Measurements from ENCODE around the gene PCGF3.
"Not testable (repeated sequence)": the region's sequence is repeated elsewhere in the genome, so short reads cannot be mapped to it uniquely, and the experiment has no call there.

Gene PCGF3

DNA sequence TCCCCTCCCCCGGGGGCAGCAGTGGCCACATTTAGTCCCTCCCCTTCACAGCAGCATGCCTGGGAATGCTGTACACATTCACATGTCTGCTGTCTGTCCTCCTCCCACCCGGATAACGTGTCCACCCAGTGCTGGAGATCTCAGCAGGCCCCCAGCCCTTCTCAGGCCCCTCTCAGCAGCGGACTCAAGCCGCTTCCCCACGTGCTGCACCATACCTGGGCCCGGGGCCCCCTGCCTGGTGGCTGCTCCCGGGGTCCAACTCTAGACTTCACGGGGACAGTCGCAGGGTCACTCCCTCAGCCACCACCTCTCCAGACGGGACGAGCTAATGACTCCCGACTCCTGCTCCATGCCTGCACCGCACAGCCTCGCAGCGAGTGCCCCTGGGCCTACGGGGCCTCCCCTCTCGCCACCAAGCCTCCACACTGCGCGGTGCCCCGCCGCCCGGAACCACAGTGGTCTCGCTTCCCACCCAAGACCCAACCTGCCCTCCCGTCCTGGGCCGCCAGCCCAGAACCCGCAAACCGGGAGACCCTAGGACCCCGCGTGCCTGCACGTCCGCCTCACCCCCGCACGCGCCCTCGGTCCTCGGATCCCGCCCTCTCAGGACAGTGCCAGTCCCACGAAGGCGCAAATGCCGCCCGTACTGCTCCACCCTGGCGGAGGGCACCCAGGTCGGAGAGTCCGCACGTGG, 1.3 kb upstream of the PCGF3 start:
- DNase-seq (ENCODE audit: low spot score) = no peak

DNA sequence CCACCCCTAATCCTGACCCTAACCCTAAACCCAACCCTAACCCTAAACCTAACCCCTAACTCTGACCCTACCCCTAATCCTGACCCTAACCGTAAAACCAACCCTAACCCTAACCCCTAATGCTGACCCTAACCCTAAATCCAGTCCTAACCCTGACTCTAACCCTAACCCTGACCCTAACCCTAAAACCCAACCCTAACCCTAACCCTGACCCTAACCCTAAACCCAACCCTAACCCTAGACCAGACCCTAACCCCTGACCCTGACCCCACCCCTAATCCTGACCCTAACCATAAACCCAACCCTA, 708 bp upstream of the PCGF3 start:
- no peak for DNase-seq (ENCODE audit: low spot score)

DNA sequence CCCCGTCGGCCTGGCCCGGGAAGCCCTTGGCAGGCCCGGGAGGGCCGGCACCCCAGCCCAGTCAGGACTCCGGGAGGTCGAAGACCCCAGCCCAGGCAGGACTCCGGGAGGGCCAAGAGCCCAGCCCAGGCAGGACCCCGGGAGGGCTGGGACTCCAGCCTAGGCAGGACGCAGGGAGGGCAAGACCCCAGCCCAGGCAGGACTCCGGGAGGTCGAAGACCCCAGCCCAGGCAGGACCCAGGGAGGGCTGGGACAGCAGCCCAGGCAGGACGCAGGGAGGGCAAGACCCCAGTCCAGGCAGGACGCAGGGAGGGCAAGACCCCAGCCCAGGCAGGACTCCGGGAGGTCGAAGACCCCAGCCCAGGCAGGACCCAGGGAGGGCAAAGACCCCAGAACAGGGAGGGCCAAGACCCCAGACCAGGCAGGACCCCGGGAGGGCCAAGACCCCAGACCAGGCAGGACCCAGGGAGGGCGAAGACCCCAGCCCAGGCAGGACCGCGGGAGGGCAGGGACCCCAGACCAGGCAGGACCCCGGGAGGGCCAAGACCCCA, 526 bp downstream of the PCGF3 start:
- not testable (repeated sequence) for DNase-seq (ENCODE audit: low spot score)

DNA sequence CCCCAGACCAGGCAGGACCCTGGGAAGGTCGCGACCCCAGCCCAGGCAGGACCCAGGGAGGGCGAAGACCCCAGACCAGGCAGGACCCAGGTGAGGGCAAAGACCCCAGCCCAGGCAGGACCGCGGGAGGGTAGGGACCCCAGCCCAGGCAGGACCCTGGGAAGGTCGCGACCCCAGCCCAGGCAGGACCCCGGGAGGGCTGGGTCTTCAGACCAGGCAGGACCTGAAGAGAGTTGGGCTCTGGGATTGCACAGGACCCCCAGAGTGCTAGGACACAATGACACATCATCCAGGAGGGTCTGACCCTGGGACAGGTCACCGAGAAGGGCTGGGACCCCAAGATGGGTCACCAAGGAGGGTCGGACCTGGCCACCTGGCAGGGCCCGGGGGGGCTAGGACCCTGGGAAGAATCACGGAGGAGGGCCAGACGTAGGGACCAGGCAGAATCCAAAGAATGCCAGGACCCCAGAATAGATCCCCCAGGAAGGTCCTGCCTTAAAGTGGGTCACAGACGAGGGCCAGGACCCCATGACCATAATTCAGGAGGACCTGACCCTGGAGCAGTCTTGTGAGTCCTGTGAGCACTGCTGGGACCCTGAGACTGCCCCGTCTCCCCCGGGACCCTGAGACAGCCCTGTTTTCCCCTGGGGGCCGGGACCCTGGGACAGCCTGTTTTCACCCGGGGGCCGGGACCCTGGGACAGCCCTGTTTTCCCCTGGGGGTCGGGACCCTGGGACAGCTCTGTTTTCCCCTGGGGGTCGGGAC, 1.4 kb downstream of the PCGF3 start:
- no peak for DNase-seq (ENCODE audit: low spot score)

DNA sequence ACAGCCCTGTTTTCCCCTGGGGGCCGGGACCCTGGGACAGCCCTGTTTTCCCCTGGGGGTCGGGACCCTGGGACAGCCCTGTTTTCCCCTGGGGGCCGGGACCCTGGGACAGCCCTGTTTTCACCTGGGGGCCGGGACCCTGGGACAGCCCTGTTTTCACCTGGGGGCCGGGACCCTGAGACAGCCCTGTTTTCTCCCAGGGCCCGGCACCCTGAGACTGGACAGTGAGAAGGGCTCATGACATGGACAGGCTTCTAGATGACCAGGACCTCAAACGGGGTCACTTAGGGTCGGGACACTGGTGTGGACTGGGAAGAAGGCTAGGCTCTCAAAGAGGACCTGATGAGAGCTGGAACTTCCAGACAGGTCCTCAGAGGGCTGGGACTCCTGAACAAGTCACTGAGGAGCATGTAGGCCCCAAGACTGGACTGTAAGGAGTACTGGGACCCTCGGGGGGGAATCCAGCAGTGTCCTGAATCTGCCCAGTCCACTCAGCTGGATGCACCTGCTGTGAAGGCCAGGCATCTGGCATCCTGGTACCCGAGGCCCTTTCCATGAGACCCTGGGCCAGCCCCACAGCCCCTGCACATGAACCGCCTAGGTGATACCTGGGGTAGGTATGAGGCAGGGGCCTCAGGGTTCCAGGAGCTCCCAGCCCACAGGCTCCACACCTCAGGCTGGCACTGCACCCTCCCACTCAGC, 2.4 kb downstream of the PCGF3 start:
- DNase-seq (ENCODE audit: low spot score) = no peak

DNA sequence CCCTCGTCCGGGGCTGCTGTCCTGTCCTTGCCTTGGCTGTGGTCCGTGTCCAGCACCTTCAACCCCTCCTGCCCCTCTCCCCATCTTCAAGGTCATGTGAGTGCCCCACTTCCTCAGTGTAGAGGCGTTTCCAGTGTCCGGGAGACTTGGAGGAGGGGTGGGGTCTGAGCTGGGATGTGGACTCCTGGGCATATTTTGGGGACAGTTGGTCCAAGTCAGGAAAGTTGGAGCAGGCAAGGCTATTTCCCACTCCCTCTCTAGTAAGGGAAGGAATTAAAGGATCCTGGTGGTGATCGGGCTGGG, 3.0 kb downstream of the PCGF3 start:
- no peak for DNase-seq (ENCODE audit: low spot score)

DNA sequence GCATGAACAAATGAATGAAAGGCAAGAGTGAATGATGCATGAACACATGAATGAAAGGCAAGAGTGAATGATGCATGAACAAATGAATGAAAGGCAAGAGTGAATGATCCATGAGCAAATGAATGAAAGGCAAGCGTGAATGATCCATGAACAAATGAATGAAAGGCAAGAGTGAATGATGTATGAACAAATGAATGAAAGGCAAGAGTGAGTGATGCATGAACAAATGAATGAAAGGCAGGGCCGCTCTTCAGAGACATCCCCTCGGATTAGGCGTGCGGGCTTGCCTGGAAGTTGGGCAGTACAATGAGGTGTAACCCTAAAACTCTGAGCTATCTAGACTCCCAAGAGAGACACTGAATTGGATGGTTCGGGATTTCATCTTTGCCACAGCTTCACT, 3.7 kb downstream of the PCGF3 start:
- no peak for DNase-seq (ENCODE audit: low spot score)

DNA sequence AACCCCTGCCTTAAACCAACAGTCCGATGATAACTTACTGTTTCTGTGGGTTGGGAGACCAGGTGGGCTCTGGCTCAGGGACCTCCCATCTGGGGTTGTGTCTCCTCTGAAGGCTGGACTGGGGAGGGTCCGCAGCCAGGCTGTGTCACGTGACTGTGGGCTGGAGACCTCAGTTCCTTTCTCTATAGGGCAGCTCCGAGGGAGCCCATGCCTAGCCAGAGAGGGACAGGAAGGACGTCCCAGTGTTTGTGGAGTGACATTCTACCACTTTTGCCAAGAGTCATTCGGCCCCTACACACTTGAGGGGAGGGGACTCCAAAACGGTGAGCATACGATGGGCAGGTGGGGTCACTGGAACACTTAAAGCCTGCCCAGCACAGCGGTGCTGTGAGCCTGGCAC, 4.5 kb downstream of the PCGF3 start:
- DNase-seq (ENCODE audit: low spot score) = no peak

DNA sequence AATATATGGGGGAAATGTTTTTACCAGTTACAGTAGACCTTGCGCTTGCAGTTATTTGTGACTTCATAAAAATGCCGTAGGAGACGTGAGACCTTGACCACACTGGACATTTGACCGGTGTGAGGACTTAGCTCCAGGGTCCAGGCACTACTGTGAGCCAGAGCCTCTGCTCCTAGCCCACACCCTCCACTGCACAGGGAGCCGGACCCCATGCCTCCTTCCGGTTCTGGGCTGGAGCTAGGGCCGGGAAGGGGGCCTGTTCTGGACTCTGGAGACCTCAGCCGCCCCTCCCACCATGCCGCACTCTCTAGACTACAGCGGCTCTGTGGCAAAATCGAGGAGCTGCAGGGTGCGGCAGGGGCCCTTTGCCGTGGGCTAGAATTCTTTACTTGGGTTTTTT, 5.3 kb downstream of the PCGF3 start:
- no peak for DNase-seq (ENCODE audit: low spot score)

DNA sequence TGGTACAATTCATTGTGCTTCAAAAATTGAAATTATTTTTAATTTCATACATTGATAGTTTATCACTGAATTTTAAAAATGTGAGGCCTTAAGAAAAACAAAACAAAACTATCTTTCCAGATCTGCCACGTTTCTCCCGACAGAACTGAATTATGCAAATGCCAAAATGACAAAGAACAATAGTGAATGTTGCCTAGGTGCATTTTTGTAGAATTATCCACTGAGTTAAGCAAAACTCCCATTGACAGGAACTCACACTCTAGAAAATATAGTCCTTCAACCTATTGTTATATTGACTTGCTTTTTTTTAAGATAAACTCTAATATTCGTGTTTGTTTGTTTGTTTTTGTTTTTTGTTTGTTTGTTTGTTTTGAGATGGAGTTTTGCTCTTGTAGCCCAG, 6.5 kb downstream of the PCGF3 start:
- DNase-seq (ENCODE audit: low spot score) = no peak

DNA sequence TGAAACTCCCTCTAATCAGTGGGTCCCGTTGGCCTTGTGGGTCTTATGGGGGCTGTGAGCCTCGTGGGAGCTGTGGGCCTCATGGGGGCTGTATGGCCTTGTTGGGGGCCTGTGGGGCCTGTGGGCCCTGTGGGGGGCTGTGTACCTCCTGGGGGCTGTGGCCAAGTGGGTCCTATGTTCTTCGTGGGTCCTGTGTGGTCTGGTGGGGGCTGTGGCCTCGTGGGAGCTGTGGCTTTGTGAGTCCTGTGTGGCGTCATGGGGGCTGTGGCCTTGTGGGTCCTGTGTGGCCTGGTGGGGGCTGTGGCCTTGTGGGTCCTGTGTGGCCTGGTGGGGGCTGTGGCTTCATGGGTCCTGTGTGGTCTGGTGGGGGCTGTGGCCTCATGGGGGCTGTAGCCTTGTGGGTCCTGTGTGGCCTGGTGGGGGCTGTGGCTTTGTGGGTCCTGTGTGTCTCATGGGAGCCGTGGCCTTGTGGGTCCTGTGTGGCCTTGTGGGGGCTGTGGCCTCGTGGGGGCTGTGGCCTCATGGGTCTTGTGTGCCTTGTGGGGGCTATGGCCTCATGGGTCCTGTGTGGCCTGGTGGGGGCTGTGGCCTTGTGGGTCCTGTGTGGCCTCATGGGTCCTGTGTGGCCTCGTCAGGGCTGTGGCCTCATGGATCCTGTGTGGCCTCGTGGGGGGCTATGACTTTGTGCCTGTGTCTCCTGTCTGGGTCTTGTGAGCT, 7.4 kb downstream of the PCGF3 start:
- no peak for DNase-seq (ENCODE audit: low spot score)

DNA sequence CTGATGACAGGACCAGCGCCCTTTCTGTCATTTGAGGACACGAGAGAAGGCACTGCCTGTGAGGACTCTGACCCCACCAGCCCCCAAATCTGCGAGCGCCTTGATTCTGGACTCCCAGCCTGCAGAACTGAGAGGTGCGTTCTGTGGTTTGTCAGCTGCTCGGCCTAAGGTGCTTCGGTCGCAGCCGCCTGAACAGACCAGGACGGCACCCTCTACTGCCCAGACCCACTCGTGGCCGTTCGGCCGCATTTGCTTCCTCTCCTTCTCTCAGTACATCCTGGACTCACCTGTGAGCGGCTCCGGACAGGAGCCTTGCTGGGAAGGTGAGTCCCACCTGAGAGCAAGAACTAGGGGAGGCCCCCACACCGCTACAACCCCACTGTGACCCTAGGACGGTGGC, 8.5 kb downstream of the PCGF3 start:
- no peak for DNase-seq (ENCODE audit: low spot score)

DNA sequence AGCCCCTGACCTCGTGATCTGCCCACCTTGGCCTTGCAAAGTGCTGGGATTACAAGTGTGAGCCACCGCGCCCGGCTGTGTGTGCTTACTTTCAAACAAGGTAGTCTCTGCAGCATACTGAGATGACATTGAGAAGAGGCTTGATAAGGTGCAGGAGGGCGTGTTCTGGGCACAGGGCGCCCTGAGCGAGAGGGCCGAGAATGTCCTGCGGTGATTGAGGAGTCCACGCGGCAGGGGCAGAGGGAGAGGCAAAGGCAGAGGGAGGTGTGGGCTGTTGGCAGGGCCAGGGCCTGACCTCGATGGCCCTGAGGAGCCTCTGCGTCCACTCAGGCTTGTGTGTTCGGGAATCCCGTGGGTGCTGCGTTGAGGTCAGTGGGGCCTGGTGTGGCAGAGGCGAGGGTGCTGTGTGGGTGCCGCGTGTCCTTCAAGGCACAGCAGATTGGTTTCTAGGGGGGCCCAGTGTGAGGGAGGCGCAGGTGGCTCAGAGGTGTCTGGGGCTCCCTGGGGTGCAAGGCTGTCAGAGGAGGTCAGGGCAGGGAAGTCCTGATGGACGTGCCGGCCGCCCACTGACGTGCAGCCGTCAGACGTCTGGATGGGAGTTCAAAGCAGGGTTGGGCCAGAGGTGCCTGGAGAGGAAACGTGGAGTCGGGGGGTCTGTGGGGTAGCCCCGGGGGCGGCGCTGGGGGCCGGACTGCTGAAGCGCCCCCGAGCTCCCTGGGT, 12.1 kb downstream of the PCGF3 start:
- no peak for DNase-seq (ENCODE audit: low spot score)

DNA sequence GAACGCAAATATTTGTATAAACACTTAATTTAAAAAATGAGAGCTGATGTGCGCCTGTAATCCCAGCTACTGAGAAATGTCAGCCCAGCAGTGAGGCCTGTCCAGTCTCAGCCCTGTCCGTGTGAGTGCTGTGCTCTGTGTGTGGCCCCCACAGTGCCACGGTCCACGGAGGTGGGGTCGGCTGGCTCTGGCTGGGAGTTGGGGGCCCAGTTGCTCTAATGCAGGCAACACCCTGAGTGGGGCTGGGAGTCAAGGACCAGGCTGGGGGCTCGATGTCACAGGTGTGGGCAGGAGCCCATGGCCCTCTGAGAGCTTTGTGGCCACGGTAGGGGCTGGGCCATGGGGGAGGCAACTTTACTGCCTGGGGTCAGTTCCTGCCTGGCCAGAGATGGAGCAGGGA, 12.8 kb downstream of the PCGF3 start:
- DNase-seq (ENCODE audit: low spot score) = no peak

DNA sequence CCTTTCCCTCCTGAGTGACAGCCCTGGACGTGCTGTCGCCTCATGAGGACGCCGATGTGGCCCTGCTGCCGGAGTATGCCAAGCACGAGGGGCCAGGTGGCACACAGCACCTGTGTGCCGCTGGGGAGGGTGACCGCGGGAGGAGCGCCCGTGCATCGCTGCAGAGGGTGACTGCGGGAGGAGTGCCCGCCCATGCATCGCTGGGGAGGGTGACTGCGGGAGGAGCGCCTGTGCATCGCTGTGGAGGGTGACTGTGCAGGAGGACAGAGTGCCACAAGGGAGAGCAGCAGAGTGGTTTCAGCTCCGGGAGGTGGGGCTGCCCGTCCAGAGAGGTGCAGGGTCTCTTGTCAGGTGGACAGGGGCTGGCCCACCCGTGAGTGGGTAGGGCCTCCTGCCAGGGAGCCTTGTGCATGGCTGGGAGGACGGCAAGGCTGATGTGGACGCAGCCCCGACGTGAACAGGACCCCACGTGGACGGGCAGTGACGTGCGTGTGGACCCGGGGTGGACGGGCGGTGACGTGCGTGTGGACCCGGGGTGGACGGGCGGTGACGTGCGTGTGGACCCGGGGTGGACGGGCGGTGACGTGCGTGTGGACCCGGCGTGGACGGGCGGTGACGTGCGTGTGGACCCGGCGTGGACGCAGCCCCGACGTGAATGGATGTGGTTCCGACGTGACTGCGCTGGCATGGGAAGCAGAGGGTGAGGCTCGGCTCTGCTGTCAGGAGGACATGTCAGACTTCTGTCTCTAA, 14.7 kb downstream of the PCGF3 start:
- DNase-seq (ENCODE audit: low spot score) = no peak

DNA sequence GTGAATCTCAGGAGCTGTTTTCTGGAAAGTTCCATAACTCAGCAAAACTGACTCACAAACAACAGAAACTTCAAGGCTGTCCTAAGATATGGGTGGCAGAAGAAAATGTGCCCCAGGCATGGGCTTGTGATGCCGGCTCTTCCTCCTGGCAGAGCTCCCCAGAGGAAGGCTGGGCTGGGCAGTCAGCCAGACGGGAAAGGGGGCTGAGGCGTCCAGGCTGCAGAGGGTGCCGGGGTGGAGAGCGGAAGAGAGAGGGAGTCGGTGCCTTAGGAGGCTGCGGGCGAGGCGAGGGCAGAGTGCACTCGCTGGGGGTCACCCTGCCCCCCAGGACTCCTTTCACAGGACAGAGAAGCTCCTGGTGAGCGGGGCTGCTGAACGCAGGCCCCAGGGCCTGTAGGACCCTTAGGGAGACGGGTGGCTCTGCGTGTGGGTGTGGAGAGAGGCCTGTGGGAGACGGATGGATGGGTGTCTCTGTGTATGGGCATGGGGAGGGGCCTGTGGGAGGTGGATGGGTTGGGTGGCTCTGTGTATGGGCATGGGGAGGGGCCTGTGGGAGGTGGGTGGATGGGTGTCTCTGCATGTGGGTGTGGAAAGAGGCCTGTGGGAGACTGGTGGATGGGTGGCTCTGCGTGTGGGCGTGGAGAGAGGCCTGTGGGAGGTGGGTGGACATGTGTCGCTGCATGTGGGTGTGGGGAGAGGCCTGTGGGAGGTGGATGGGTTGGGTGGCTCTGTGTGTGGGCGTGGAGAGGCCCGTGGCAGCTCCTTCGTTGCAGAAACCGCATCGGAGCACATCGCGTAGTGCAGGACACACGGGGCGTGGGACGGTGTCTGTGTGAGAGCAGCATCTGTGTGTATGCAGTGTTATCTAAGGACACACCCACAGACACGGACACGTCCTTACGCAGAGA, 15.9 kb downstream of the PCGF3 start:
- no peak for DNase-seq (ENCODE audit: low spot score)

DNA sequence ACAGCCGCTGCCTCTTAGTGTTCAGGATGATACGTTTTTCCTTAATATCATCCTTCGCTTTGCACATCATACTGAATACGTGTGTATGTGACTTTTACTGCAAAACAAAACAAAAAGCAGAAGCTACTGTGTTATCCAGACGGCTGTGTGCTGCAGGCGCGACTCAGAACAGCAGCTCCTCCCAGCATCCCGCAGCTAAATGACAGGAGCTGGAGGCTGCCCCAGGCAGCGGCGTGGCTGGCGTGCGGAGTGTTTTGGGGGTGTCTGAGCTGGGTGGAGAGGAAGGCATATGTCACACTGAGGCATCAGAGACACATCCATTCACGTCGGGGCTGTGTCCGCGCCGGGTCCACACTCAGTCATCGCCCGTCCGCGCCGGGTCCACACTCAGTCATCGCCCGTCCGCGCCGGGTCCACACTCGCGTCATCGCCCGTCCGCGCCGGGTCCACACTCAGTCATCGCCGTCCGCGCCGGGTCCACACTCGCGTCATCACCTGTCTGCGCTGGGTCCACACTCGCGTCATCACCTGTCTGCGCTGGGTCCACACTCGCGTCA, 16.6 kb downstream of the PCGF3 start:
- DNase-seq (ENCODE audit: low spot score) = no peak

DNA sequence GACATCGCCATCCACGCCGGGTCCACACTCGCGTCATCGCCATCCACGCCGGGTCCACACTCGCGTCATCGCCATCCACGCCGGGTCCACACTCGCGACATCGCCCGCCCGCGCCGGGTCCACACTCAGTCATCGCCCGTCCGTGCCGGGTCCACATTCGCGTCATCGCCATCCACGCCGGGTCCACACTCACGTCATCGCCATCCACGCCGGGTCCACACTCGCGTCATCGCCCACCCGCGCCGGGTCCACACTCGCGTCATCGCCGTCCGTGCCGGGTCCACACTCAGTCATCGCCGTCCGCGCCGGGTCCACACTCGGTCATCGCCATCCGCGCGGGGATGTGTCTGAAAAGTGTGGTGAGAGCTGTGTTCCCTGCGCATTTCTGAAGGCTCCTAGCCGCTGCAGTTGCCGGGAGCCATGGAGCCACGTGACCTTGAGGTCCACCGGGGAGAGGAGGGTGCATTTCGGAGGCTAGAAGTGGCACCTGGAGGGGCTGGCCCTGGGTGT, 17.3 kb downstream of the PCGF3 start:
- DNase-seq (ENCODE audit: low spot score) = no peak

DNA sequence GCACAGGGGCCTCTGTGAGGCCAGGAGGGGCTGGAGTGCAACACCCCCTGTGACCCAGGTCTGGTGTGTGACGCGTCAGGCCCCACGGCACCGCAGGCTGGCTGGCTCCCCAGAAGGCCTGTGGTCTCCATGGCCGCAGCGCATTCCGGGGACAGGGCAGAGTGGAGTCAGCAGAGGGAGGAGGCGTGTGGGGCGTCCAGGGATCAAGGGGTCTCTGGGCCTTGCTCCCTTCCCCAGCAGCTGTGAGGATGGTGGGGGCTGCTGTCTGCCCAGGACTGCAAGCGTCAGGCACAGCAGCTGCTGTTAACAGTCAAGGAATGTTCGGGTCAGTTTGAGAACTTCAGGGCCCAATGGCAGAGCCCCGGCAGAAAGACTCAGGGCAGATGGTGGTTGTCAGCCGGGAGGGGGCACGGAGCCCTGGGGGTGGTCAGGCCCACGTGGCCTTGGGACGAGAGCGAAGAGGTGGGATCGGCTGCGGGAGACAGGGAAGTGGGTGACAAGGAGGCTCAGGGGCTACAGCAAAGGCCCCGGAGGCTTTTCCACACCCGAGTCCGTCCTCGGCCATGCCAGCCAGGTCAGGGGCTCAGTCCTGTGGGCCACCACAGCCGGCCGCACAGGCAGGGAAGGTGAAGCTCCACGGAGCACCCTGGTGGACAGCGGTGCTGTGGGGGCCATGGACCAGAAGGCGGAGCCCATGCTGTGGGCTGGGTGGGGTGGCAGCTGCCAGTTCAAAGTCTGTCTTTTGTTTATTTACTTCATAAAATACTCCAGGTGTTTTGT, 18.3 kb downstream of the PCGF3 start:
- no peak for DNase-seq (ENCODE audit: low spot score)

All from HuH-7.5 (cell line).